Mesendoderm (in vitro differentiated cells): ENCODE results near the gene GFRA4.

Experiments
- DNase-seq: peaks from one replicate; pipeline ENCODE4 v3.0.0; 2013
- H2AK5ac ChIP-seq: 2 replicates; pipeline ENCODE4 v1.6.1; 2013; ENCODE audit warnings: low read length, inconsistent platforms
- H2BK120ac ChIP-seq: 2 replicates; pipeline ENCODE4 v1.6.1; 2013; ENCODE audit warnings: low read depth, mild to moderate bottlenecking, low read length, moderate library complexity, mixed read lengths
- H2BK15ac ChIP-seq: replicated peaks from 2 replicates; pipeline ENCODE4 v1.6.1; 2013; ENCODE audit warnings: low read depth, mild to moderate bottlenecking, moderate library complexity
- H2BK5ac ChIP-seq: 2 replicates; pipeline ENCODE4 v1.6.1; 2013; ENCODE audit warnings: low read length, inconsistent platforms
- H3K18ac ChIP-seq: 2 replicates; pipeline ENCODE4 v1.6.1; 2013; ENCODE audit warnings: mild to moderate bottlenecking, low read length, mixed read lengths
- H3K23ac ChIP-seq: one replicate; pipeline ENCODE4 v1.6.1; 2013; ENCODE audit warnings: low read length
- H3K27ac ChIP-seq: 2 replicates; pipeline ENCODE4 v1.5.1; 2013; ENCODE audit warnings: low read depth, mild to moderate bottlenecking, inconsistent platforms, low read length, moderate library complexity
- H3K27me3 ChIP-seq: 2 replicates; pipeline ENCODE4 v1.6.1; 2013; ENCODE audit warnings: low read length, control low read depth, mild to moderate bottlenecking, inconsistent platforms; ENCODE audit not compliant: insufficient read depth, poor library complexity
- H3K36me3 ChIP-seq: 2 replicates; pipeline ENCODE4 v1.6.1; 2013; ENCODE audit warnings: low read length, inconsistent platforms; ENCODE audit not compliant: control insufficient read depth, insufficient read depth
- H3K4ac ChIP-seq: one replicate; pipeline ENCODE4 v1.6.1; 2013; ENCODE audit warnings: low read depth, mild to moderate bottlenecking, low read length, moderate library complexity
- H3K4me1 ChIP-seq: 2 replicates; pipeline ENCODE4 v1.6.1; 2013; ENCODE audit warnings: low read depth, low read length, inconsistent platforms; ENCODE audit not compliant: control insufficient read depth
- H3K4me2 ChIP-seq: 2 replicates; pipeline ENCODE4 v1.6.1; 2013; ENCODE audit warnings: low read length
- H3K4me3 ChIP-seq: 2 replicates; pipeline ENCODE4 v1.5.1; 2013; ENCODE audit warnings: mild to moderate bottlenecking, low read length
- H3K56ac ChIP-seq: one replicate; pipeline ENCODE4 v1.6.1; 2013; ENCODE audit warnings: low read length
- H3K79me1 ChIP-seq: 2 replicates; pipeline ENCODE4 v1.6.1; 2013; ENCODE audit warnings: low read length, inconsistent platforms
- H3K79me2 ChIP-seq: 2 replicates; pipeline ENCODE4 v1.6.1; 2013; ENCODE audit warnings: mild to moderate bottlenecking, low read length; ENCODE audit not compliant: control insufficient read depth, insufficient read depth
- H3K9ac ChIP-seq: 2 replicates; pipeline ENCODE4 v1.6.1; 2013; ENCODE audit warnings: low read length, inconsistent platforms
- H4K5ac ChIP-seq: one replicate; pipeline ENCODE4 v1.6.1; 2013; ENCODE audit warnings: low read length
- H4K8ac ChIP-seq: one replicate; pipeline ENCODE4 v1.6.1; 2013; ENCODE audit warnings: low read depth, mild to moderate bottlenecking, control low read depth, low read length, moderate library complexity
- WGBS: extraction: QIAGEN DNeasy Blood & Tissue Kit; methylation state at CpG from one replicate; pipeline ENCODE4 v1.1.7; 2013; ENCODE audit warnings: low lambda C conversion rate, missing lambda C conversion rate; ENCODE audit not compliant: insufficient coverage; ENCODE audit errors: extremely low coverage; 5-methylcytosine and 5-hydroxymethylcytosine counted together

GFRA4 gene

GRCh38 chr20:3612795-3613572 lies 50.2 kb downstream of the GFRA4 start:
- Histone ChIP-seq H2BK15ac (no peak overlapping the region), H3K23ac (no peak overlapping the region), H3K4me2 (no peak overlapping the region), H3K9ac (no peak overlapping the region), H2AK5ac (no peak overlapping the region), H3K4ac (no peak overlapping the region), H4K8ac (no peak overlapping the region), H2BK5ac (no peak overlapping the region), H3K56ac (no peak overlapping the region), H3K18ac (no peak overlapping the region), H2BK120ac (no peak overlapping the region), H3K27ac (no peak overlapping the region), H3K4me1 (peaks cover 5% of the 10 kb centered on the region), H3K79me1 (no peaks in the 10 kb centered on the region), H3K4me3 (no peak overlapping the region), H3K36me3 (no peaks in the 10 kb centered on the region), H4K5ac (no peak overlapping the region), H3K27me3 (no peaks in the 10 kb centered on the region), H3K79me2 (no peaks in the 10 kb centered on the region)
- no peak for DNase-seq
- WGBS = no CpG with 5 or more reads among the region's 10 CpGs

GRCh38 chr20:3611901-3612300 lies 51.3 kb downstream of the GFRA4 start:
- Histone ChIP-seq H2BK120ac (no peak overlapping the region), H2AK5ac (no peak overlapping the region), H3K4me2 (no peak overlapping the region), H3K36me3 (no peaks in the 10 kb centered on the region), H3K9ac (no peak overlapping the region), H3K4ac (no peak overlapping the region), H2BK5ac (no peak overlapping the region), H3K79me1 (no peaks in the 10 kb centered on the region), H3K4me1 (peaks cover 5% of the 10 kb centered on the region), H3K79me2 (no peaks in the 10 kb centered on the region), H3K27ac (no peak overlapping the region), H4K5ac (no peak overlapping the region), H3K56ac (no peak overlapping the region), H3K27me3 (no peaks in the 10 kb centered on the region), H4K8ac (no peak overlapping the region), H3K23ac (no peak overlapping the region), H2BK15ac (no peak overlapping the region), H3K18ac (no peak overlapping the region), H3K4me3 (no peak overlapping the region)
- WGBS = no CpG with 5 or more reads among the region's 1 CpG
- no peak for DNase-seq
